Urothelium cell line (cell line): Measurements from ENCODE around the gene GGTA1.

ENCODE experiments used
- DNase-seq: peaks from one replicate; pipeline ENCODE4 v3.0.0; 2011; ENCODE audit warnings: low spot score, mixed read lengths
- FAIRE-seq: peaks from 2 replicates; lab custom pipeline; 2011; peaks lifted over from hg19 to GRCh38; lab: Jason Lieb, UNC

Gene GGTA1

DNA sequence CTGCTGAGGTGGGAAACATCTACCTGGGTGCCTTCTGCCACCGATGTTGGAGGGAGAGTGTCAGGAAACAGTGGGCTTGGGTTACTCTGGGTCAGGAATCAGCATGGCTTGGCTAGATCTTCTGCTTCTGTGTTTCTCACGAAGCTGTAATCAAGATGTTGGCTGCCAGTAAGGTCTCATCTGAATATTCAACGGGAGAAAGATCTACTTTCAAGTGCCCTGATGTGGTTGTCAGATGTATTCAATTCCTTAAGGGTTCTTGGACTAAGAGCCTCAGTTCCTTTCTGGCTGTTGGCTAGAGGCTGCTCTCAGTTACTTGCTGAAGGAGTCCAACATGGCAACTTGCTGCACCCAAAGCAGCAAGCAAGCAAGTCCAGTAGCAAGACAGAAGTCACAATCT is 87.7 kb downstream of the GGTA1 start:
- FAIRE-seq (no peak), DNase-seq (no peak)

DNA sequence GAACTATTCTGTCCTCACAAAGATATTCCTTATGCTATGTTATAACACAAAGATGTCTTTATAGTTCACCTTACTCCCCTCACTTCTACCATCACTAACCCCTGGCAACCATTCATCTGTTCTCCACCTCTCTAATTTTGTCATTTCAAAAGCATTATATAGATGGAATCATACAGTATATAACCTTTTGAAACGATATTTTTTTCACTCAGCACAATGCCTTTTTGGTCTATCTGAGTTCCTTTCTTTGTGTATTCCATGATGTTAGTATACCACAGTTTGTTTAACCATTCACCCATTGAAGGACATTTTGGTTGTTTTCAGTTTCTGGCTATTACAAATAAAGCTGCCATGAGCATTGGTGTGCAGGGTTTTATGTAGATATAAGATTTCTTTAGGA is 93.7 kb downstream of the GGTA1 start:
- DNase-seq (no peak), FAIRE-seq (no peak)
